Omental fat pad (tissue), 4 donors: ENCODE data around the gene AJAP1. TPM values are rescaled to one million over a fixed set of nuclear protein-coding genes. Genes with fewer than 3 reads are reported as not detected.

ENCODE experiments used
- ATAC-seq: fragments of 150-250 bp; one replicate; pipeline ENCODE4 v1.9.1; 2016; ENCODE audit warnings: mild to moderate bottlenecking, moderate library complexity; ENCODE audit not compliant: low FRiP score
- DNase-seq: peaks from one replicate; pipeline ENCODE4 v3.0.0-alpha.2; 2019; ENCODE audit warnings: low spot score
- total RNA-seq, 4 donors: library from RNA; depleted of rRNA; stranded (reverse); fragments of >200 nt; gene quantifications; one replicate each; pipeline ENCODE4 v1.1.0, GENCODE V29; 2016
- TF ChIP-seq, protein P1 (sequence below), 3 donors: fragments of 450-650 bp; IDR thresholded peaks; one replicate each; pipeline ENCODE4 v1.5.1; 2016 to 2017; ENCODE audit warnings: antibody characterized with exemption in 3 of 3, mild to moderate bottlenecking in 3 of 3, moderate library complexity in 2 of 3

AJAP1 gene
- total RNA-seq, 4 donors from 2014 or later = 0.06 to 0.63 (median 0.53) TPM

DNA sequence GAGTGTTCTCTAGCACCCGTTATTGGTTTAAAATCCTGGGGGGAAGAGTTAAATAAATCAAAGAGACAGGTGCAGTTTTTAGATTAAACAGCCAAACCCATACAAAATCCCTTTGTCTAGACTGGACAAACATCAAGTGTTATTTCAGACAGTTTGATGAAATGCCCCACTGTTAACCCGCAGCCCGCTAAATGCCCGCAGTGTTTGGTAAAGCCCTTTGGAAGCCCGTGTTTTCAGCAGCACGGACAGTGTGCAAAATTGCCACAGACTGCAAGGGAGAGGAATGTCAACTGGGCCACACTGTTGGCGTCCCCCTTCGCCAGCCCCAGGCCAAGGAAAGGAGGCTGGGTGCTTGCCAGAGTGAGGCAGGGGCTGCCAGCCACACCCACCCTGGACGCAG is 26.6 kb downstream of the AJAP1 start:
- no peak for ATAC-seq
- no peak for DNase-seq
- TF ChIP-seq, protein P1, sequence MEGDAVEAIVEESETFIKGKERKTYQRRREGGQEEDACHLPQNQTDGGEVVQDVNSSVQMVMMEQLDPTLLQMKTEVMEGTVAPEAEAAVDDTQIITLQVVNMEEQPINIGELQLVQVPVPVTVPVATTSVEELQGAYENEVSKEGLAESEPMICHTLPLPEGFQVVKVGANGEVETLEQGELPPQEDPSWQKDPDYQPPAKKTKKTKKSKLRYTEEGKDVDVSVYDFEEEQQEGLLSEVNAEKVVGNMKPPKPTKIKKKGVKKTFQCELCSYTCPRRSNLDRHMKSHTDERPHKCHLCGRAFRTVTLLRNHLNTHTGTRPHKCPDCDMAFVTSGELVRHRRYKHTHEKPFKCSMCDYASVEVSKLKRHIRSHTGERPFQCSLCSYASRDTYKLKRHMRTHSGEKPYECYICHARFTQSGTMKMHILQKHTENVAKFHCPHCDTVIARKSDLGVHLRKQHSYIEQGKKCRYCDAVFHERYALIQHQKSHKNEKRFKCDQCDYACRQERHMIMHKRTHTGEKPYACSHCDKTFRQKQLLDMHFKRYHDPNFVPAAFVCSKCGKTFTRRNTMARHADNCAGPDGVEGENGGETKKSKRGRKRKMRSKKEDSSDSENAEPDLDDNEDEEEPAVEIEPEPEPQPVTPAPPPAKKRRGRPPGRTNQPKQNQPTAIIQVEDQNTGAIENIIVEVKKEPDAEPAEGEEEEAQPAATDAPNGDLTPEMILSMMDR (IDR thresholded peaks at IDR 0.05) = no peak

GRCh38 chr1:4682607-4683220 is 28.3 kb downstream of the AJAP1 start:
- DNase-seq (no peak), ATAC-seq (no peak)
- TF ChIP-seq, protein P1 (IDR thresholded peaks at IDR 0.05) = no peak

DNA sequence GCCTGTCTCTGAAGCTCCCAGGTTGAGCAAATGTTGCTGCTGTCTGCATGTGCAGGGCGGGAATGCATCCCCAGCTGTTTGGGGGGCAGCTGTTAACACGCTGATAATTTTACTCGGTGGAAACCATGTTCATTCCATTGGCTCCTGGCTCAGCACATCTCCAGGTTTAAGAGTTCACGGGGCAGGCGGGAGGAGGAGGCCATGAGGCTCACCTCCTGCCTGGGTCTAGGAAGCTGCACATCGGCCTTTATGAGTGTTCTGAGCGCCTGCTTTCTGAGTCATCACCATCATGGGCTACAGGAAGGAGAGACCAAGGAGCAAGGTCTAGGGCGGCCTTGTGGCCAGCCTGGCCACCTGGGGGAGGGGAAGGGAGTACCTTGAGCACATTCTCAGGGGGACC is 29.7 kb downstream of the AJAP1 start:
- DNase-seq = no peak
- no peak for ATAC-seq
- TF ChIP-seq, protein P1 (IDR thresholded peaks at IDR 0.05) = no peak

GRCh38 chr1:4684864-4685522 is 30.6 kb downstream of the AJAP1 start:
- no peak for ATAC-seq
- no peak for DNase-seq
- TF ChIP-seq, protein P1 (IDR thresholded peaks at IDR 0.05) = no peak

DNA sequence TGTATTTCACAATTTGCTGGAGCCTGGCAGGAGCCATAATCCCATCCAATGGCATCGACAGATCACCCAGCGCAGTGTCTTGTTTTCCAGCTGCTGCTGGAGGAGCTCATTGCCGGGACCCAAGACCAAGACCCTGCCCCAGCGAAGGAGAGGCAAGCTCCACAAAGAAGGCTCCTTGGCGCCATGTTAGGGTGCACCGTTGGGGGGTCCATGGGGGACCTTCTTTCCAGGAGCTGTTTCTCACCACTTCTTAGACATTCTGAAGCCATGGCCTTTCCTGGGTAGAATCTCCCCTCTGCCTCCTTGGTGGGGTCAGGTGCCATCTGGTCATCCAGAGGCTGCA is 31.1 kb downstream of the AJAP1 start:
- no peak for DNase-seq
- TF ChIP-seq, protein P1 (IDR thresholded peaks at IDR 0.05) = no peak
- ATAC-seq = no peak

GRCh38 chr1:4687943-4688342 is 33.5 kb downstream of the AJAP1 start:
- TF ChIP-seq, protein P1 (IDR thresholded peaks at IDR 0.05) = no peak
- ATAC-seq = no peak
- DNase-seq = no peak
